Measurements from ENCODE around the gene RPL18.

The RPL18 gene

DNA sequence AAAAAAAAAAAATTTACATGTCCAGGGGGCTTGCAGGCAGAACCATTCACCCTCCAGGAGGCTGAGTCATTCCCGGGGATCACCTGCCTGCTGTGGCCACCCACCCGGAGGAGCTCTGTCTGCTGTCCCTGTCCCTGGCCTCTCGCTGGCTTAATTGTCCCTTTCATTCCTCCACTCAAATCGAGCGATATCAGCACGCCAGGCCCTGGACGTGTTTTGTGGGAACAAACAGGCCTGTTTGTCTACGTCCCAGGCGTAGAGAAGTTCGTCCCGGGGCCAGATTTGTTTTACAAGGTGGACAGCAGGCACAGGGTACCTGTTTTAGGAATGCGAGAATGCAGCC, 45.8 kb downstream of the RPL18 start:
- no peak for DNase-seq

DNA sequence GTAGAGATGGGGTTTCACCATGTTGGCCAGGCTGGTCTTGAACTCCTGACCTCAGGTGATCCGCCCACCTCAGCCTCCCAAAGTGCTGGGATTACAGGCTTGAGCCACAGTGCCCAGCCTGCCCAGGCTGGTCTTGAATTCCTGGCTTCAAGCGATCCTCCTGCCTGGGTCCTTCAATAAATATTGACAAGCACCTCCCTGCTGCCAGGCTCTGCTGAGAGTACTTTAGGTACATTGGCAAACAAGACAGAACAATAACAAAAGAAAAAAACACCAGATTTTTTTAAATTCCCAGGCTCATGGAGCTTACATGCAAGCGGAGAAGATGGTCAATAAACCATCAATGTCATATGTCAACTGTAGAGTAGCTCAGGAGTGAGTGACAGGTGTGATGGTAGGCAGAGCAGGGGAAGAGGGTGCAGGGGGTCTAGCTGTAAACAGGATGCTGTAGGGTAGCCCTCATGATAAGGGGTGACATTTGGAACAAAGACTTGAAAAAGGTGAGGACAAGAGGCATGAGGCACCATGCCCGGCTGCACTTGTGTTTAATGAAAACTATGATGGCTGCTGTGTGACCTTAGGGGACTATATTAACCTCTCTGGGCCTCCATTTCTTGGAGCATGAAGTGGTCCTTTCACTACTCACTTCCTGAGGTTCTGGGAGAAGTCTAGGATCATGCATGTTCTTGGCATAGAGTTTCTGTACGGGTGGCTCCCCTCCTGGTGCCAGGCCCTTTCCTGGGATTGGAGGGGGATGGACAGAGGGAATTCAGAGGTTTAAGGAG, 47.4 kb downstream of the RPL18 start:
- no peak for DNase-seq

DNA sequence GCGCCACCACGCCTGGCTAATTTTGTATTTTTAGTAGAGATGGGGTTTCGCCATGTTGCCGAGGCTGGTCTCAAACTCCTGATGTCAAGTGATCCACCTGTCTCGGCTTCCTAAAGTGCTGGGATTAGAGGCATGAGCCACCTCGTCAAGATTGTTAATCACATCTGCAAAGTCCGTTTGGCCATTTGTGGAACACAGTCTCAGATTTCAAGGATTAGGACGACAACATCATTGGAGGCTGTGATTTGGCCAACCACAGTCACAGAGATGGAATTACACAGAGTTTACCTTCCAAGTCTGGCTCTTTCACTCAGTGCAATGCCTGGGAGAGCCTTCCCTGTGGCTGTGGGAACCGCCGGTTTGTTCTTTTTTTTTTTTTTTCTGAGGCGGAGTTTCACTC, 49.2 kb downstream of the RPL18 start:
- no peak for DNase-seq

DNA sequence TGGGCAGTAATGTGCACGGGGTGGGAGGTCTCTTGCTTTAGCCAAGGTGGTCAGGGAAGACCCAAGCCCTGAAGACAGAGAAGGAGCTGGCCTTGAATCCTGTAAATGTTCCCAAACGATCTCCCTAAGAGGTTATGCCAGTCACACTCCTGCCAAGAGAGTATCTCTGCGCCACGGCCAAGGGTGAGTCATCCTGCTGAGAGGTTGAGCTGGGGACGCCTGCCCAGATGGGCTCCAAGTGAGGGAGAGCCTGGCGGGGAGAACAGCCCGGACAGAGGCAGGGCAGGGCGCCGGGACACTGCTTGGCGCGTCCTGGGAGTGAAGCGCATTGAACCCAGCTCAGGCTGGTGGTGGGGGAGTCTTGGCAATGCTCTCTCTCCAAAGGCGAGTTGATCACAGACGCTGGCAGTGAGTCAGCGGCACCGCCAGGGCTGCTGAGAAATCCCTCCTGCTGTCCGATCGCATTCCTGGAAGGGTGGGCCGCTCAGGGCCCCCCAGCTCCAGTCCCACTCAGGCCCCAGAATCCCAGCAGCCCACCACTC, 50.6 kb downstream of the RPL18 start:
- DNase-seq, result no peak
